ENCODE measurements around the gene CHRNA10. TPM values are rescaled to one million over a fixed set of nuclear protein-coding genes. Genes with fewer than 3 reads are reported as not detected.

The CHRNA10 gene
- total RNA-seq, 3 donors from 2014 or later: 0.48 to 0.88 (median 0.66) TPM

DNA sequence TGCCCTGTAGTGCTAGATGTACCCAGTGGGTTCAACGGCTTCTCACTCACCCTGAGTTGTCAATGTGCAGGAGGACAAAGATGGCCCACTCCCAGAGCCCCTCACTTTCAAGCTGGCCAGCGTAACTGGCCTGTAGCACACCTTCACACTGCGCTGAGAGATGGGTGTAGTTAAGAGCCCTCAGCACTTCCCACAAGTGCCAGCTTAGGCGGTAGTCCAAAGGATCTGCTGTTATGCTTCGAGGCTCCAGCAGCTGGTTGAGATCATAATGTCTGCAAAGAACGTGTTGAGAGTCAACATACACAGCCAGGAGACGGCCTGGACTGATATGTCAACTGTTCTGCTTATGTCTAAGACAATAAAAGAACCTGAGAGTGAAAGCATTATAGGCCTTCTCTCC lies 14.7 kb upstream of the CHRNA10 start:
- TF ChIP-seq POLR2A (IDR thresholded peaks at IDR 0.05) (no peak), POLR2AphosphoS5 (IDR thresholded peaks at IDR 0.05) (no peak)
- TF ChIP-seq, protein P1, sequence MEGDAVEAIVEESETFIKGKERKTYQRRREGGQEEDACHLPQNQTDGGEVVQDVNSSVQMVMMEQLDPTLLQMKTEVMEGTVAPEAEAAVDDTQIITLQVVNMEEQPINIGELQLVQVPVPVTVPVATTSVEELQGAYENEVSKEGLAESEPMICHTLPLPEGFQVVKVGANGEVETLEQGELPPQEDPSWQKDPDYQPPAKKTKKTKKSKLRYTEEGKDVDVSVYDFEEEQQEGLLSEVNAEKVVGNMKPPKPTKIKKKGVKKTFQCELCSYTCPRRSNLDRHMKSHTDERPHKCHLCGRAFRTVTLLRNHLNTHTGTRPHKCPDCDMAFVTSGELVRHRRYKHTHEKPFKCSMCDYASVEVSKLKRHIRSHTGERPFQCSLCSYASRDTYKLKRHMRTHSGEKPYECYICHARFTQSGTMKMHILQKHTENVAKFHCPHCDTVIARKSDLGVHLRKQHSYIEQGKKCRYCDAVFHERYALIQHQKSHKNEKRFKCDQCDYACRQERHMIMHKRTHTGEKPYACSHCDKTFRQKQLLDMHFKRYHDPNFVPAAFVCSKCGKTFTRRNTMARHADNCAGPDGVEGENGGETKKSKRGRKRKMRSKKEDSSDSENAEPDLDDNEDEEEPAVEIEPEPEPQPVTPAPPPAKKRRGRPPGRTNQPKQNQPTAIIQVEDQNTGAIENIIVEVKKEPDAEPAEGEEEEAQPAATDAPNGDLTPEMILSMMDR (IDR thresholded peaks at IDR 0.05): no peak
- Histone ChIP-seq H3K36me3 (peaks cover 12% of the 10 kb centered on the region), H3K4me3 (no peak overlapping the region), H3K27me3 (no peaks in the 10 kb centered on the region), H3K4me1 (no peaks in the 10 kb centered on the region), H3K27ac (no peak overlapping the region), H3K9me3 (no peaks in the 10 kb centered on the region)
- intact Hi-C loops (cut with DNase I; ENCODE audit: low total_unique reads): no loop called here
- DNase-seq (ENCODE audit: low spot score in 2 of 2): no peak

DNA sequence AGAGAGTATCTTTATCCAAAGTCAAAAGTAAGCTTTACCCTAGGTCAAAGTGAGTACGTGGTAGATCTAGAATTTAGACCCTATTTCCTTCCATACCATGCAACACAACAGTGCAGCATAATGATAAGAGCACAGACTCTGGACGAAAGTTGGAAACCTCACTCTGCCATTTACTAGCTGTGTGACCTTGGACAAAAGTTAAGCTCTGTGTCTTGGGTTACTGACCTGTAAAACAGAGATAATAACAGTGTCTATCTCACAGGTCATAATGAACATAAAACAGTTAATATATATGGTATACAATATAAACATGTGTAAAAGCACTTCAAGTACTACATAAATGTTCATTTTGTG lies 13.6 kb upstream of the CHRNA10 start:
- DNase-seq (ENCODE audit: low spot score in 2 of 2): no peak
- Histone ChIP-seq H3K36me3 (peaks cover 11% of the 10 kb centered on the region), H3K4me3 (no peak overlapping the region), H3K27me3 (no peaks in the 10 kb centered on the region), H3K4me1 (no peaks in the 10 kb centered on the region), H3K9me3 (no peaks in the 10 kb centered on the region), H3K27ac (no peak overlapping the region)
- intact Hi-C loops (cut with DNase I; ENCODE audit: low total_unique reads): no loop called here
- TF ChIP-seq POLR2A (IDR thresholded peaks at IDR 0.05) (no peak), POLR2AphosphoS5 (IDR thresholded peaks at IDR 0.05) (no peak)
- TF ChIP-seq, protein P1 (IDR thresholded peaks at IDR 0.05): no peak

DNA sequence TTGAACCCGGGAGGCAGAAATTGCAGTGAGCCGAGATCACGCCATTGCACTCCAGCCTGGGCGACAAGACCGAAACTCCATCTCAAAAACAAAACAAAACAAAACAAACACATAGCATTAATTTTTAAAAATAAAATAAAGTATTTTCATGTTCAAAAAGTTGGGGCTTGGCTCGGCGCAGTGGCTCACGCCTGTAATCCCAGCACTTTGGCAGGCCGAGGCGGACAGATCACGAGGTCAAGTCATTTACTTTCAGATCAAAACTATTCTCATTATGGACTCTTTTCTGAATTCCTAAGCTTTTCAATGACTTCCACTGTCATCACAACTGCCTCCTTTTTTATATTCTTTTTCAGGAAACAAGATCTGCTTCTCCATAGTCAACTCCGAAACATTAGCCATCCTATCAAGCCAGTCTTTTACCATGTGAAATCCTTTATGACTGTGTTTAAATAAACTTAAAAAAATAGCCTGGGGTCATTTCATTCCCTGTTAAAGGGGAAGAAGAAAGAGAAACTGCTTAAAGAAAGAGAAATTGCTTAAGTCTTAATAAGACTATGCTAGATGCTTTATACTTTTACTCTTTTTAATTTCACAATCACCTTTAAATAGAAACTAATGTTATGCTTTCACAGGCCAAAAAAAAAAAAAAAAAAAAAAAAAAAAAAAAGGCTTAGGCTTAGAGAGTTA lies 13.1 kb upstream of the CHRNA10 start:
- intact Hi-C loops (cut with DNase I; ENCODE audit: low total_unique reads): no loop called here
- H3K4me3 ChIP-seq: no peak overlapping the region
- H3K27ac ChIP-seq: no peak overlapping the region
- H3K9me3 ChIP-seq: no peaks in the 10 kb centered on the region
- no peaks in the 10 kb centered on the region for H3K4me1 ChIP-seq
- peaks cover 14% of the 10 kb centered on the region for H3K36me3 ChIP-seq
- no peak for DNase-seq (ENCODE audit: low spot score in 2 of 2)
- no peaks in the 10 kb centered on the region for H3K27me3 ChIP-seq
- TF ChIP-seq, protein P1 (IDR thresholded peaks at IDR 0.05): no peak
- TF ChIP-seq POLR2A (IDR thresholded peaks at IDR 0.05) (no peak), POLR2AphosphoS5 (IDR thresholded peaks at IDR 0.05) (no peak)

DNA sequence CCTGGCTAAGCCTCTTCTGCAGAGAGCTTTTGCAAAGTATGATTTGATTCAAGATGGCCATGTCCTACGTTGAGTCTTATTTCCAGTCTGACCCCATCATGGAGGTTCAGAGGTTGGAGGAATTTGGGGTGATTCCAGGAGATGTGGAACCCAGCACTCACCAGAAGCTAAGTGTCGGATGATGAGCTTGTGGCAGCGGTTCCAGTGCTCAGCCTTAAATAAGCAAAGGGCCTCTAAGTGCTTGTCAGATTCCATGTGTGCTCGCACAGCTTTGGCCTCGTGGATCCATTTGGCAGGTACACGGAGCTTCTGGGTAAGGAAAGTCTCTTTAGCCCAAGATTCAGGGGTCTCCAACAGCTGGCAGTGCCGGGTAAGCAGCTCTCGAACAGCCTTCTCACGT lies 11.9 kb upstream of the CHRNA10 start:
- TF ChIP-seq, protein P1 (IDR thresholded peaks at IDR 0.05): no peak
- TF ChIP-seq POLR2A (IDR thresholded peaks at IDR 0.05) (no peak), POLR2AphosphoS5 (IDR thresholded peaks at IDR 0.05) (no peak)
- DNase-seq (ENCODE audit: low spot score in 2 of 2): no peak
- Histone ChIP-seq H3K27me3 (no peaks in the 10 kb centered on the region), H3K4me3 (no peak overlapping the region), H3K36me3 (peaks cover 14% of the 10 kb centered on the region), H3K4me1 (no peaks in the 10 kb centered on the region), H3K27ac (no peak overlapping the region), H3K9me3 (no peaks in the 10 kb centered on the region)
- intact Hi-C loops (cut with DNase I; ENCODE audit: low total_unique reads): no loop called here

DNA sequence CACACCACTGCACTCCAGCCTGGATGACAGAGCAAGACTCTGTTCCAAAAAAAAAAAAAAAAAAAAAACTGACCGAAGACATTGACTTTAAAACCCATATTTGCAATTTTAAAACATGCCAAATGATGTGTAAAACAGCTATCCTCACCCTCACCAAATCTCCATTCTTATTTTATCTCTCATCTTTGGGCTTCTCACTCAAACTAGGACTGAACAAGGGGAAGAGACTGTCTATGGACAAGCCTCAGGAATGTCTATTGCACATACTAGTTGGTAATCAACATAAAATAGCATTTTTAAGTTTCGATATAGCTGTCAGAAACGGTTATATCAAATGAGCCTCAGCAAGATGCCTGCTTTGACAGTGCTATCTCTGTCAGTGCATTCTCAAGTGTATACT lies 7.9 kb upstream of the CHRNA10 start:
- TF ChIP-seq POLR2A (IDR thresholded peaks at IDR 0.05): no peak
- TF ChIP-seq POLR2AphosphoS5 (IDR thresholded peaks at IDR 0.05): no peak
- TF ChIP-seq, protein P1 (IDR thresholded peaks at IDR 0.05): no peak
- no peak overlapping the region for H3K27ac ChIP-seq
- H3K4me1 ChIP-seq: no peaks in the 10 kb centered on the region

More for the DNA sequence above, 7.9 kb upstream of the CHRNA10 start:
- intact Hi-C loops (cut with DNase I; ENCODE audit: low total_unique reads): no loop called here
- Histone ChIP-seq H3K27me3 (no peaks in the 10 kb centered on the region), H3K36me3 (peaks cover 26% of the 10 kb centered on the region), H3K4me3 (no peak overlapping the region), H3K9me3 (no peaks in the 10 kb centered on the region)
- no peak for DNase-seq (ENCODE audit: low spot score in 2 of 2)

Measured in breast epithelium (tissue), 4 donors.